Heart left ventricle (tissue), 16 donors: ENCODE measurements around the gene ERO1A. TPM values are rescaled to one million over a fixed set of nuclear protein-coding genes. Genes with fewer than 3 reads are reported as not detected.
A peak's percentile ranks its signal among the peaks of the same experiment; 100 is the strongest.

Experiments used
- ATAC-seq, 4 donors: fragments of 200-7000 bp; cut with Tn5 transposase; one replicate each; pipeline ENCODE4 v1.9.1; 2020 to 2022; ENCODE audit warnings: moderate library complexity in 4 of 4, mild to moderate bottlenecking in 3 of 4, moderate number of reproducible peaks in 1 of 4
- DNase-seq, 5 donors: peaks; one replicate each; pipeline ENCODE4 v3.0.0-alpha.2; 2020
- H3K27ac ChIP-seq, 12 donors: fragments of 200-600 bp; sonication (generic) in 4 of 12; one replicate each; pipeline versions ENCODE4 v1.5.0 to v1.8.0; 2016 to 2022; ENCODE audit warnings: mild to moderate bottlenecking in 2 of 12
- H3K27me3 ChIP-seq, 9 donors: fragments of 200-600 bp; sonication (generic) in 2 of 9; one replicate each; pipeline versions ENCODE4 v1.5.1 to v1.8.0; 2016 to 2022; ENCODE audit warnings: mild to moderate bottlenecking in 3 of 9
- H3K36me3 ChIP-seq, 9 donors: fragments of 200-600 bp; sonication (generic) in 2 of 9; one replicate each; pipeline versions ENCODE4 v1.5.0 to v1.8.0; 2018 to 2022; ENCODE audit warnings: mild to moderate bottlenecking in 2 of 9
- H3K4me1 ChIP-seq, 12 donors: fragments of 200-600 bp; sonication (generic) in 4 of 12; one replicate each; pipeline versions ENCODE4 v1.5.0 to v1.8.0; 2016 to 2022; ENCODE audit warnings: mild to moderate bottlenecking in 3 of 12
- H3K4me3 ChIP-seq, 12 donors: fragments of 200-600 bp; sonication (generic) in 4 of 12; one replicate each; pipeline versions ENCODE4 v1.5.0 to v1.8.0; 2017 to 2022; ENCODE audit warnings: mild to moderate bottlenecking in 9 of 12, moderate library complexity in 4 of 12
- H3K9me3 ChIP-seq, 12 donors: fragments of 200-600 bp; sonication (generic) in 4 of 12; one replicate each; pipeline versions ENCODE4 v1.5.0 to v1.8.0; 2016 to 2022; ENCODE audit warnings: mild to moderate bottlenecking in 1 of 12
- CTCF ChIP-seq, 12 donors: fragments of 200-600 bp; sonication (generic) in 4 of 12; IDR thresholded peaks; one replicate each; pipeline versions ENCODE4 v1.5.0 to v1.8.0; 2018 to 2022; ENCODE audit warnings: antibody characterized with exemption in 12 of 12, mild to moderate bottlenecking in 5 of 12
- POLR2A ChIP-seq, 2 donors: fragments of 450-650 bp; IDR thresholded peaks; one replicate each; pipeline ENCODE4 v1.6.1; 2017; ENCODE audit warnings: antibody characterized with exemption in 2 of 2, mild to moderate bottlenecking in 2 of 2, moderate library complexity in 2 of 2
- WGBS, 4 donors: extraction: QIAGEN DNeasy Blood & Tissue Kit in 2 of 4; methylation state at CpG; one replicate each; pipeline versions ENCODE4 v1.1.5 to v1.1.7; 2013 to 2018; 5-methylcytosine and 5-hydroxymethylcytosine counted together
- intact Hi-C, 10 donors: fragments of 100-400 bp; cut with DNase I; formaldehyde crosslinking; loops; one replicate each; pipeline versions ENCODE4 v1.11.1 to v1.14.2; 2022
- polyA plus RNA-seq, 2 donors: library from polyadenylated mRNA; stranded (reverse); fragments of 200-250 nt; gene quantifications; one replicate each; pipeline ENCODE4 v1.2.3, GENCODE V29; 2013
- total RNA-seq, 9 donors: library from RNA; depleted of rRNA in 2 of 9; stranded (reverse); fragments of >200 nt in 2 of 9; fragmentation: NEBNext Ultra II Directional in 3 of 9; extraction: Animal tissue kit (Norgen Biotek cat#: 25700) in 3 of 9; gene quantifications; one replicate each; pipeline versions ENCODE4 v1.1.0 to v1.2.4, GENCODE V29; 2016 to 2023
- donor health status: ischemic (EF 13 %, LVEDD 7.1; RV severe dilation, severe dysfunction).
- donor health status: healthy with polysubstance abuse.
- donor health status: DM: no; HTN: yes; CAD: no.
- donor health status: DM: no; HTN: no; CAD: no.
- donor health status: ischemic (EF 25% LVEDD 6.9; RV normal size, moderate dysfunction).
- donor health status: ischemic (EF 25% LVEDD 5.7; RV mildly dilated, moderate dysfunction).
- donor health status: healthy.
- donor health status: DM: yes; HTN: yes; CAD: no.
- donor health status: ischemic (EF 35%, LVEDD 5.7; RV mildly dilated, moderate dysfunction).
- donor health status: nonischemic (EF 11% LVEDD 7.7; RV severe dilation, severe dysfunction).
- donor health status: DM: yes; HTN: yes; CAD: no.
- donor health status: PGD.
- donor health status: ischemic (EF 29% LVEDD 5.4; RV normal size, mild dysfunction).
- donor health status: nonischemic (EF 23%, LVEDD 6.1; RV moderate dilation, normal function).

ERO1A gene
- total and polyA plus RNA-seq, 11 donors: 6.4 to 36.7 (median 16.3) TPM

- DNase-seq (no peak), ATAC-seq (no peak)
- Histone ChIP-seq H3K4me3 (no peak overlapping the region), H3K4me1 (peaks cover 0 to 35% (median 13%) of the 10 kb centered on the region in 12 donors), H3K9me3 (no peaks in the 10 kb centered on the region), H3K27ac (no peak overlapping the region), H3K36me3 (peaks cover 0 to 19% (median 5%) of the 10 kb centered on the region in 9 donors), H3K27me3 (no peaks in the 10 kb centered on the region)
- WGBS, 4 donors: 26 to 56% (median 51%) methylated on average over 1 of the region's 1 CpG
- intact Hi-C loops: no loop called here
- no peak for TF ChIP-seq CTCF (IDR thresholded peaks at IDR 0.05)
- TF ChIP-seq POLR2A (IDR thresholded peaks at IDR 0.05): no peak
Observed at GRCh38 chr14:52735921-52736489, 40.6 kb upstream of the ERO1A start.

GRCh38 chr14:52733824-52734223 lies 38.5 kb upstream of the ERO1A start:
- WGBS, 4 donors: 94 to 98% (median 96%) methylated on average over 9 of the region's 9 CpGs
- no peak overlapping the region for H3K4me3 ChIP-seq
- DNase-seq (no peak), ATAC-seq (no peak)
- H3K27me3 ChIP-seq: no peaks in the 10 kb centered on the region
- no peaks in the 10 kb centered on the region for H3K9me3 ChIP-seq
- H3K36me3 ChIP-seq: peaks cover 0 to 13% (median 5%) of the 10 kb centered on the region in 9 donors
- TF ChIP-seq POLR2A (IDR thresholded peaks at IDR 0.05): no peak
- no peak for TF ChIP-seq CTCF (IDR thresholded peaks at IDR 0.05)
- no peak overlapping the region for H3K27ac ChIP-seq
- intact Hi-C loops: no loop called here
- H3K4me1 ChIP-seq: peaks cover 0 to 36% (median 16%) of the 10 kb centered on the region in 12 donors

- no peak for TF ChIP-seq POLR2A (IDR thresholded peaks at IDR 0.05)
- 0 to 2% (median 0%) methylated on average over 11 of the region's 11 CpGs for WGBS, 4 donors
- Histone ChIP-seq H3K27me3 (no peaks in the 10 kb centered on the region), H3K27ac (peak overlapping the region; percentile 64 to 94 (median 88)), H3K9me3 (no peaks in the 10 kb centered on the region), H3K4me1 (peaks cover 0 to 25% (median 8%) of the 10 kb centered on the region in 12 donors), H3K4me3 (peak overlapping the region; percentile 69 to 99 (median 94)), H3K36me3 (peaks cover 0 to 44% (median 35%) of the 10 kb centered on the region in 9 donors)
- intact Hi-C loops: no loop called here
- ATAC-seq (no peak), DNase-seq (no peak)
Observed at GRCh38 chr14:52730709-52731111, 35.4 kb upstream of the ERO1A start.

- H3K9me3 ChIP-seq: no peaks in the 10 kb centered on the region
- ATAC-seq (peak; percentile 99), DNase-seq (peak; percentile 98 to 100 (median 99))
- TF ChIP-seq CTCF (IDR thresholded peaks at IDR 0.05) (peak in 7 of 12 donors; percentile 16 to 57 (median 20)), POLR2A (IDR thresholded peaks at IDR 0.05) (peak; percentile 53 to 94)
- peak within 1 kb of the TSS; percentile 69 to 99 (median 94) for H3K4me3 ChIP-seq
- intact Hi-C loops: loop anchor here in 2 of 10 donors (2.0 kb wide), 1 partner anchor 23 kb away; the partner anchor contains the start of gene PSMC6 (in 2 of the 2)
- H3K4me1 ChIP-seq: peaks cover 0 to 19% (median 7%) of the 10 kb centered on the region in 12 donors
- 0 to 1% (median 1%) methylated on average over 19 to 72 of the region's 72 CpGs for WGBS, 4 donors
- H3K27ac ChIP-seq: peak within 1 kb of the TSS; percentile 64 to 94 (median 88)
- no peaks in the 10 kb centered on the region for H3K27me3 ChIP-seq
- peaks cover 0 to 50% (median 41%) of the 10 kb centered on the region in 9 donors for H3K36me3 ChIP-seq
Observed at GRCh38 chr14:52729925-52730708, 34.8 kb upstream of the ERO1A start, which contains the start of gene STYX. Gene STYX, plus strand, starts transcription at chr14:52730166. Its CDS starts 309 bp downstream, at chr14:52730475.
